ES-I3 (cell line): Measurements from ENCODE around the gene FOXN1.

Source experiments
- H3K36me3 ChIP-seq: 2 replicates; pipeline ENCODE4 v1.6.1; 2013; ENCODE audit warnings: mild to moderate bottlenecking, low read length, control low read depth, moderate library complexity; ENCODE audit not compliant: insufficient read depth
- H3K4me1 ChIP-seq: 2 replicates; pipeline ENCODE4 v1.6.1; 2013; ENCODE audit warnings: mild to moderate bottlenecking, control low read depth, low read length; ENCODE audit not compliant: insufficient read depth
- H3K9ac ChIP-seq: 2 replicates; pipeline ENCODE4 v1.6.1; 2013; ENCODE audit warnings: low read depth, mild to moderate bottlenecking, low read length, moderate library complexity
- H3K9me3 ChIP-seq: 2 replicates; pipeline ENCODE4 v1.6.1; 2013; ENCODE audit warnings: mild to moderate bottlenecking, low read length, moderate library complexity; ENCODE audit not compliant: control insufficient read depth, insufficient read depth

FOXN1 gene

GRCh38 chr17:28487881-28488532, 18.1 kb upstream of the FOXN1 start:
- no peak overlapping the region for H3K9ac ChIP-seq
- no peaks in the 10 kb centered on the region for H3K4me1 ChIP-seq
- no peaks in the 10 kb centered on the region for H3K36me3 ChIP-seq
- no peaks in the 10 kb centered on the region for H3K9me3 ChIP-seq

- no peak overlapping the region for H3K9ac ChIP-seq
- H3K36me3 ChIP-seq: no peaks in the 10 kb centered on the region
- H3K9me3 ChIP-seq: no peaks in the 10 kb centered on the region
- H3K4me1 ChIP-seq: no peaks in the 10 kb centered on the region
Measured at GRCh38 chr17:28488533-28489276, 17.4 kb upstream of the FOXN1 start.

GRCh38 chr17:28491286-28491685, 14.9 kb upstream of the FOXN1 start:
- Histone ChIP-seq H3K36me3 (no peaks in the 10 kb centered on the region), H3K9me3 (no peaks in the 10 kb centered on the region), H3K9ac (no peak overlapping the region), H3K4me1 (no peaks in the 10 kb centered on the region)

GRCh38 chr17:28491860-28492259, 14.3 kb upstream of the FOXN1 start:
- Histone ChIP-seq H3K9me3 (no peaks in the 10 kb centered on the region), H3K4me1 (no peaks in the 10 kb centered on the region), H3K36me3 (no peaks in the 10 kb centered on the region), H3K9ac (no peak overlapping the region)

- no peaks in the 10 kb centered on the region for H3K36me3 ChIP-seq
- no peak overlapping the region for H3K9ac ChIP-seq
- no peaks in the 10 kb centered on the region for H3K9me3 ChIP-seq
- H3K4me1 ChIP-seq: no peaks in the 10 kb centered on the region
Measured at GRCh38 chr17:28492352-28493310, 13.5 kb upstream of the FOXN1 start.

GRCh38 chr17:28493460-28493859, 12.7 kb upstream of the FOXN1 start:
- no peak overlapping the region for H3K9ac ChIP-seq
- H3K36me3 ChIP-seq: no peaks in the 10 kb centered on the region
- no peaks in the 10 kb centered on the region for H3K4me1 ChIP-seq
- H3K9me3 ChIP-seq: no peaks in the 10 kb centered on the region

GRCh38 chr17:28494445-28495188, 11.5 kb upstream of the FOXN1 start:
- H3K9me3 ChIP-seq: no peaks in the 10 kb centered on the region
- H3K9ac ChIP-seq: no peak overlapping the region
- H3K4me1 ChIP-seq: no peaks in the 10 kb centered on the region
- no peaks in the 10 kb centered on the region for H3K36me3 ChIP-seq

GRCh38 chr17:28495635-28496034, 10.5 kb upstream of the FOXN1 start:
- H3K4me1 ChIP-seq: no peaks in the 10 kb centered on the region
- H3K9me3 ChIP-seq: no peaks in the 10 kb centered on the region
- no peak overlapping the region for H3K9ac ChIP-seq
- no peaks in the 10 kb centered on the region for H3K36me3 ChIP-seq

GRCh38 chr17:28497931-28498330, 8.2 kb upstream of the FOXN1 start:
- Histone ChIP-seq H3K36me3 (no peaks in the 10 kb centered on the region), H3K9ac (no peak overlapping the region), H3K4me1 (no peaks in the 10 kb centered on the region; the same call in 1 of the 2 replicates), H3K9me3 (no peaks in the 10 kb centered on the region)

GRCh38 chr17:28498652-28499363, 7.3 kb upstream of the FOXN1 start:
- Histone ChIP-seq H3K36me3 (no peaks in the 10 kb centered on the region), H3K9me3 (no peaks in the 10 kb centered on the region), H3K4me1 (no peaks in the 10 kb centered on the region; the same call in 1 of the 2 replicates), H3K9ac (no peak overlapping the region)

GRCh38 chr17:28499364-28499664, 6.8 kb upstream of the FOXN1 start:
- H3K4me1 ChIP-seq: no peaks in the 10 kb centered on the region; the same call in 1 of the 2 replicates
- H3K9ac ChIP-seq: no peak overlapping the region
- no peaks in the 10 kb centered on the region for H3K9me3 ChIP-seq
- H3K36me3 ChIP-seq: no peaks in the 10 kb centered on the region

GRCh38 chr17:28499684-28500357, 6.3 kb upstream of the FOXN1 start:
- Histone ChIP-seq H3K36me3 (no peaks in the 10 kb centered on the region), H3K9ac (no peak overlapping the region), H3K9me3 (no peaks in the 10 kb centered on the region), H3K4me1 (no peaks in the 10 kb centered on the region; the same call in 1 of the 2 replicates)

- Histone ChIP-seq H3K9me3 (no peaks in the 10 kb centered on the region), H3K9ac (no peak overlapping the region), H3K36me3 (no peaks in the 10 kb centered on the region), H3K4me1 (no peaks in the 10 kb centered on the region; the same call in 1 of the 2 replicates)
Measured at GRCh38 chr17:28500712-28501379, 5.3 kb upstream of the FOXN1 start.
